Frontal cortex (tissue), 4 donors: ENCODE measurements around the gene APBA2. TPM values are rescaled to one million over a fixed set of nuclear protein-coding genes. Genes with fewer than 3 reads are reported as not detected.
A peak's percentile ranks its signal among the peaks of the same experiment; 100 is the strongest.
"Not testable (repeated sequence)": the region's sequence is repeated elsewhere in the genome, so short reads cannot be mapped to it uniquely, and the experiment has no call there.

ENCODE experiments used
- DNase-seq, 2 donors: peaks; one replicate each; pipeline ENCODE4 v3.0.0; 2012; ENCODE audit warnings: low spot score in 2 of 2
- FAIRE-seq: peaks from 2 replicates; lab custom pipeline; 2012; peaks lifted over from hg19 to GRCh38; lab: Jason Lieb, UNC
- total RNA-seq: library from RNA; depleted of rRNA; stranded (reverse); fragments of >200 nt; gene quantifications from one replicate; pipeline ENCODE4 v1.2.3, GENCODE V29; 2014
- donor health status: control.
- donor health status: control.
- donor health status: control.

Gene APBA2
- total RNA-seq, 1 donor from 2014 or later = 117 TPM

- no peak for FAIRE-seq
- no peak for DNase-seq
These were observed 158.7 kb downstream of the APBA2 start for GRCh38 chr15:29044503-29044901.

GRCh38 chr15:29045161-29045560, 159.4 kb downstream of the APBA2 start:
- not testable (repeated sequence) for FAIRE-seq

GRCh38 chr15:29045717-29046116, 159.9 kb downstream of the APBA2 start:
- peak in 1 of 2 donors; percentile 46 for DNase-seq

More at GRCh38 chr15:29045161-29045560, 159.4 kb downstream of the APBA2 start:
- not testable (repeated sequence) for DNase-seq

GRCh38 chr15:29046281-29046810, 160.6 kb downstream of the APBA2 start:
- DNase-seq (no peak), FAIRE-seq (no peak)

More at GRCh38 chr15:29045717-29046116, 159.9 kb downstream of the APBA2 start:
- no peak for FAIRE-seq

- no peak for DNase-seq
- FAIRE-seq = no peak
These were observed 161.2 kb downstream of the APBA2 start for GRCh38 chr15:29046977-29047376.

- FAIRE-seq (no peak), DNase-seq (no peak)
These were observed 162.2 kb downstream of the APBA2 start for GRCh38 chr15:29048011-29048410.

GRCh38 chr15:29050870-29051269, 165.1 kb downstream of the APBA2 start:
- DNase-seq = no peak
- FAIRE-seq = no peak

- DNase-seq = no peak
- no peak for FAIRE-seq
These were observed 165.6 kb downstream of the APBA2 start for GRCh38 chr15:29051422-29051821.

- FAIRE-seq = no peak
- no peak for DNase-seq
These were observed 167.2 kb downstream of the APBA2 start for GRCh38 chr15:29053006-29053405.

GRCh38 chr15:29053661-29054131, 167.9 kb downstream of the APBA2 start:
- no peak for DNase-seq
- no peak for FAIRE-seq

- DNase-seq (no peak), FAIRE-seq (no peak)
These were observed 168.6 kb downstream of the APBA2 start for GRCh38 chr15:29054171-29055045.

GRCh38 chr15:29055876-29056275, 170.1 kb downstream of the APBA2 start:
- FAIRE-seq (no peak), DNase-seq (no peak)

- no peak for DNase-seq
- no peak for FAIRE-seq
These were observed 171.2 kb downstream of the APBA2 start for GRCh38 chr15:29056839-29057450.

- DNase-seq (no peak), FAIRE-seq (no peak)
These were observed 172.1 kb downstream of the APBA2 start for GRCh38 chr15:29057856-29058255.

- FAIRE-seq (no peak), DNase-seq (no peak)
These were observed 173.2 kb downstream of the APBA2 start for GRCh38 chr15:29058903-29059539.

- DNase-seq (no peak), FAIRE-seq (no peak)
These were observed 174.3 kb downstream of the APBA2 start for GRCh38 chr15:29059871-29060640.

GRCh38 chr15:29061746-29062145, 176.0 kb downstream of the APBA2 start:
- FAIRE-seq (no peak), DNase-seq (no peak)

- FAIRE-seq (no peak), DNase-seq (no peak)
These were observed 176.4 kb downstream of the APBA2 start for GRCh38 chr15:29062179-29062591.

GRCh38 chr15:29062626-29063025, 176.9 kb downstream of the APBA2 start:
- no peak for DNase-seq
- FAIRE-seq = no peak

- no peak for FAIRE-seq
These were observed 177.9 kb downstream of the APBA2 start for GRCh38 chr15:29063646-29064045.

More at GRCh38 chr15:29063646-29064045, 177.9 kb downstream of the APBA2 start:
- no peak for DNase-seq
